ENCODE results near the gene ECE1. TPM values are rescaled to one million over a fixed set of nuclear protein-coding genes. Genes with fewer than 3 reads are reported as not detected.
"Not testable (repeated sequence)": the region's sequence is repeated elsewhere in the genome, so short reads cannot be mapped to it uniquely, and the experiment has no call there.

ECE1 gene
- total RNA-seq, 3 donors from 2014 or later = 121 to 168 (median 149) TPM

DNA sequence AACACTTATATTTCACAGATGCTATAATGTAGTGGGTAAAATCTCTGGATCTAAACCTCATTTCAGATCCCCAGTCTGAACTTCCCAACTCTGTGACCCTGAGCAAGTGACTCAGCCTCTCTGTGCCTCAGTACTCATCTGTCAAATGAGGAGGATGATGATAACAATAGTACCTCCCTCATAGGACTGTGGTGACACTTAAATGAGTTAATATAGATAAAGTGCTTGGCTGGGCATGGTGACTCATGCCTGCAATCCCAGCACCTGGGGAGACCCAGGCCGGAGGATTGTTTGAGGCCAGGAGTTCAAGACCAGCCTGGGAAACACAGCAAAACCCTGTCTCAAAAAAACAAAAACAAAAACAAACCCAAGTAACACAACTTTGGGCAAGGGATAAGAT, 4.7 kb upstream of the ECE1 start:
- Mint-ChIP-seq H3K9me3 (no peaks in the 10 kb centered on the region), H3K4me1 (ENCODE audit: low read depth) (peaks cover 92% of the 10 kb centered on the region), H3K36me3 (ENCODE audit: insufficient read depth) (peaks cover 6% of the 10 kb centered on the region), H3K4me3 (peak overlapping the region; percentile 80), H3K27me3 (ENCODE audit: low read depth) (no peaks in the 10 kb centered on the region)
- ATAC-seq (peak; percentile 53 to 58), DNase-seq (peak; percentile 39)

DNA sequence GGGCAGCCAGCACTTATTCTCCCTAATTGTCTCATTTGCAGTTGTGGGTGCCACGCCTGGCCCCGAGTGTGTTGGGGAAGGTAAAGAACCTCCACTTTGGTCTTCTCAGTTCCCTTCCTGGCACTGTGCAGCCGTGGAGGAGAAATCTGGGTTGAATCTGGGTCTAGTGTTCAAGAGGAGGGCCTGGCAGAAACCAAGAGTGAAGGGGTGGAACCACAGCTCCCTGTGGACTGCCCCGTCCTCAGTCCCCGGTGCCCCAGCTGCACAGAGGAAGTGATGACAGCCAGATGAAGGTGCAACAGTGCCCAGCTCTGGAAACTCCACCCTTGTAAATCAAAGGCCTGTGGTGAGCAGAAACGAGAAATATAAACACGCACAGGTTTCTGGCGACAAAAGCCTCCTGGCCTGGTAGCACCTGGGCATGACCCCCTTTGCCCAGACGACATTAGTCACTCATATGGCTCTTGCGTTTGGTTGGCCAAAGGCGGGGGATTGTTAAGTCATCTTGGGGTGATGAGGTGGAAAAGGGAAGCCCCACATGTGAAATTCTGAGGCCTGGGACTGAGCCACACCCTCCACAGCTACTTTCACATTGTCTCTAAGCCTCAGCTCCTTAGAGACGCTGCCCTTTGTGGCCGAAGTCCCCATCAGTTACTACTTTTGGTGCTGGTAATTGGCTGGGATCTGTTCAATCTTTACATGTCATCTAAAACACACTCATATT, 4.2 kb upstream of the ECE1 start:
- ATAC-seq (peak; percentile 69), DNase-seq (peak; percentile 78)
- no peaks in the 10 kb centered on the region for H3K9me3 Mint-ChIP-seq
- H3K27me3 Mint-ChIP-seq (ENCODE audit: low read depth) = no peaks in the 10 kb centered on the region
- peaks cover 89% of the 10 kb centered on the region for H3K4me1 Mint-ChIP-seq (ENCODE audit: low read depth)
- peak overlapping the region; percentile 80 for H3K4me3 Mint-ChIP-seq
- H3K36me3 Mint-ChIP-seq (ENCODE audit: insufficient read depth) = peaks cover 6% of the 10 kb centered on the region

DNA sequence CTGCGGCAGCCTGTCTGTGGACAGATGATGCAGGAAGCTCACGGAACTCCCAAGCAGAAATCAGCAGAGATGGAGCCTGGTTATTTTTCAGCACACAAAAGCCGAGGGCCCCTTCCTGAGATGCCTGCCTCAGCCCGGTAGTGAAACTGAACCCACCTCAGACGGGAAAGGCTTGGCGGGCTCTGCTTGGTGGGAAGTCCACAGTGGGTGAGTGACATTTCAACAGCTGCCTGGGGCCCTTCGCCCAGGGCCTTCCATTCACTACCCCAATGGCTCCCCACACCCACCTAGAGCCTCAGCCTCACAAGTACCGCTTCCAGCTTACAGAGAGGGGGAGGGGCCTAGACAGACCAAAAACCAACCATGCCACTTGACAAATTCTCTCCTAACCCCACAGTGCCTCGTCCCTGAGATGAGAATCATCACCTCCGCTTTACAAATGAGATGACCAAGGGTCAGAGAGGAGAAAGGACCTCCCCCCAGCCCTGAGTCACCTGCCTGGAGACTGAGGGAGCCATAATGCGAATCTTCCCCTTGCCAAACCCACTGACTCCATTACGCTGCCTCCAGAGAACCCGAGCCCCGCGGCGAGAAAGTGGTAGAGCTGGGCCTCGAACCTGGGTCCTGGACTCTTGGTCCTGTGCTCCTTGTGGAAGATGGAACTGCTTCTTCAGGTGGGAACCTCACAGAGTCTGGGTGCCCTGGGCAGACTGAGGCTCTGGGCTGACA, 3.4 kb upstream of the ECE1 start:
- DNase-seq = peak; percentile 56
- Mint-ChIP-seq H3K4me3 (peak overlapping the region; percentile 80), H3K27me3 (ENCODE audit: low read depth) (no peaks in the 10 kb centered on the region), H3K9me3 (no peaks in the 10 kb centered on the region), H3K4me1 (ENCODE audit: low read depth) (peaks cover 88% of the 10 kb centered on the region), H3K36me3 (ENCODE audit: insufficient read depth) (peaks cover 6% of the 10 kb centered on the region)
- ATAC-seq = peak; percentile 46

DNA sequence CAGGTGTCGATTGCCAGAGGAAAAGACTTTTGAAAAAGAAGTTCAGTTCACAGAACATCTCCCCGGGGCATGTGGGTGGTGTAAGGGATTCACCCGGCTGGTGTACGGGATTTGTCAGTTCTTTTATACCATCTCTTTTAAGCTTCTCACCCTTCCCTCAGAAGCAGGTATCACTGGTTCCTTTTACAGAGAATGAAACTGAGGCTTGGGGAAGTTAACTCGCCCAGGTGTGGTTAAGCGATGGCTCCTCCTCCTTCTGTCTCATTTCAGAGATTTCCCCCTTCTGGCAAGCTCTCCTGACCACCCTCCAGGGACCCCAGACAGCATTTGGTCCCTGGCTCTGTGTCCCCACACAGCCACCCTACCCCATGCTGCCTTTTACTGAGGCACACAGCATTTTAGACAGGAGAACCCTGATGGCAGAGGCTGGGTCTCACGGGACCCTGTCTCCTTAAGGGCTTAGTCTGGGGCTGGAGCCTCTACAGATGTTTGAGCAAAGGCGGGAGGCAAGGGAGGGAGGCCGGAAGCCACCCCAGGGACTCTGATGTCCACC, 2.8 kb upstream of the ECE1 start:
- peak; percentile 24 to 26 for ATAC-seq
- DNase-seq = peak; percentile 44
- Mint-ChIP-seq H3K4me3 (peak overlapping the region; percentile 80), H3K9me3 (no peaks in the 10 kb centered on the region), H3K4me1 (ENCODE audit: low read depth) (peaks cover 88% of the 10 kb centered on the region), H3K27me3 (ENCODE audit: low read depth) (no peaks in the 10 kb centered on the region), H3K36me3 (ENCODE audit: insufficient read depth) (peaks cover 8% of the 10 kb centered on the region)

DNA sequence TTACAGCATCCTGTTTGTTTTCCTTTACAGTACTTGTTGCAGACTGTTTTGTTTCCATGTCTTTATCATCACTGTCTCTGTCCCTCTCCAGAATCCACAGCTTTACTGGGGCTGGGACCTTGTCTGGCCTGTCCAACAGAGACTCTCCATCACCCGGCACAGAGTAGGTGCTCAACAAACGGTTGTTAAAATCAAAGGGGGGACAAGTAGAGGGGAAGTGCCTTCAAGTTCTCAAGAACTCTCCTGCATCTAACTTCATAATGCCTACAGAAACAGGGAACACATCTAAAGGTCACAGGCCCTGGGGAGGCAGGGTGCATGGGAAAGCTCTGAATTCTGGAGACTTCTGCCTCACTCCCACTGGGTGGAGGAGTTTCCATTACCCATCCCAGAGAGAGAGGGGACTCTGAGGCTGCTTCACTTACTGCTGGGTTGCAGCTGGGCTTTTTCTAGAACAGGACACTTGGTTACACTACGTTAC, 2.3 kb upstream of the ECE1 start:
- H3K4me3 Mint-ChIP-seq = peak overlapping the region; percentile 80
- ATAC-seq (no peak), DNase-seq (no peak)
- H3K36me3 Mint-ChIP-seq (ENCODE audit: insufficient read depth) = peaks cover 9% of the 10 kb centered on the region
- H3K9me3 Mint-ChIP-seq = no peaks in the 10 kb centered on the region
- peaks cover 87% of the 10 kb centered on the region for H3K4me1 Mint-ChIP-seq (ENCODE audit: low read depth)
- H3K27me3 Mint-ChIP-seq (ENCODE audit: low read depth) = no peaks in the 10 kb centered on the region

DNA sequence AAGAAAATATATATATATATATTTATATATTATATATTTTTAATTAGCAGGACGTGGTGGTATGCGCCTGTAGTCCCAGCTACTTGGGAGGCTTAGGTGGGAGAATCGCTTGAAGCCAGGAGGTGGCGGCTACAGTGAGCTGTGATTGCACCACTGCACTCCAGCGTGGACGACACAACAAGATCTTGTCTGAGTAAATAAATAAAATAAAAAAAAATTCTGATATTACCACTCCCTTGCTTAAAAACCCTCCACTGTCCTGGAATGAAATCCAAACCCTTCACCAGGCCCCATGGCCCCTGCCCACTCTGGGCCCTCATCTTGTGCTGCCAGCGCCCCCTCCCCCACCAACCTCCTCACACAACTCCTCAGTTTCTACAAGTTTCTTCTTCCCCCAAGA, 1.7 kb upstream of the ECE1 start:
- Mint-ChIP-seq H3K9me3 (no peaks in the 10 kb centered on the region), H3K36me3 (ENCODE audit: insufficient read depth) (peaks cover 10% of the 10 kb centered on the region), H3K4me3 (peak overlapping the region; percentile 80), H3K27me3 (ENCODE audit: low read depth) (no peaks in the 10 kb centered on the region), H3K4me1 (ENCODE audit: low read depth) (peaks cover 81% of the 10 kb centered on the region)
- DNase-seq (no peak), ATAC-seq (no peak)

DNA sequence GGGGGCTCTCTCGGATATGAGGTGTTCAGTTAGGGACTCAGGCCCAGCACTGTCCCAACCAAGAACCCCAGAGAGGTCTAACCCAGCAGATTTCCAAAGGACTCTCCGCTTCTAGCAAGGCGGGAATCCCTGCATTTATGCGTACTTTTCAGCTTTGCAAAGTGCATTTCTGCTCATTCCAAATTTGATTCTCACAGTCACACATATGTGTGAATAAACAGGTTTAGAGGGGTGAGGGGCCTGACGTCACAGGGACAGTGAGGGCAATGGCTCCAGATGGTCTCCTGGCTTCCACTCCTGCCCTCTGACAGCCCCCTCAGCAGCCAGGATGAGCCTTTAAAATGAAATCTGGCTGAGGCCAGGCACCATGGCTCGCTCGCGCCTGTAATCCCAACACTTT, 921 bp upstream of the ECE1 start:
- Mint-ChIP-seq H3K36me3 (ENCODE audit: insufficient read depth) (peaks cover 11% of the 10 kb centered on the region), H3K4me3 (peak overlapping the region; percentile 85), H3K4me1 (ENCODE audit: low read depth) (peaks cover 74% of the 10 kb centered on the region), H3K9me3 (no peaks in the 10 kb centered on the region), H3K27me3 (ENCODE audit: low read depth) (no peaks in the 10 kb centered on the region)
- no peak for ATAC-seq
- DNase-seq = no peak

DNA sequence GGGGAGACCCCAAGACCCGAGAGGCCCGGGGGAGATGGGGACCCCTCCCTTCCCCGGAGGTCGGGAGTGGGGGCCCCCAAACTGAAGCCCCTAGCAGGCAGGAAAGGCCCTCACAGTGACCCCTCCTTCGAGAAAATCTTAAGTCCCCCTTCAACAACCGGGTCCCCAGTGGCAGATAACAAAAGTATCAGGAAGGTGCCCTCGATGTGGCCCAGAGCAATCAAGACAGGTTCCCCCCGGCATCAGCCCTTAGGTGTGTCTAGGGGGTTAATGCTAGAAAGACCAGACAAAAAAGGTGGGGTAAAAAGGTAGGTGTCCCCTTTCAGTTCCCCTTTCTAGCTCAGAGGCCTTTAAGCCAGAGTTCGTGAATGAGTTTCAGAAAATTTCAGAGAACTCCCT, 282 bp upstream of the ECE1 start:
- Mint-ChIP-seq H3K4me3 (peak overlapping the region; percentile 85), H3K4me1 (ENCODE audit: low read depth) (peaks cover 70% of the 10 kb centered on the region), H3K27me3 (ENCODE audit: low read depth) (no peaks in the 10 kb centered on the region), H3K36me3 (ENCODE audit: insufficient read depth) (peaks cover 11% of the 10 kb centered on the region), H3K9me3 (no peaks in the 10 kb centered on the region)
- DNase-seq = no peak
- no peak for ATAC-seq

DNA sequence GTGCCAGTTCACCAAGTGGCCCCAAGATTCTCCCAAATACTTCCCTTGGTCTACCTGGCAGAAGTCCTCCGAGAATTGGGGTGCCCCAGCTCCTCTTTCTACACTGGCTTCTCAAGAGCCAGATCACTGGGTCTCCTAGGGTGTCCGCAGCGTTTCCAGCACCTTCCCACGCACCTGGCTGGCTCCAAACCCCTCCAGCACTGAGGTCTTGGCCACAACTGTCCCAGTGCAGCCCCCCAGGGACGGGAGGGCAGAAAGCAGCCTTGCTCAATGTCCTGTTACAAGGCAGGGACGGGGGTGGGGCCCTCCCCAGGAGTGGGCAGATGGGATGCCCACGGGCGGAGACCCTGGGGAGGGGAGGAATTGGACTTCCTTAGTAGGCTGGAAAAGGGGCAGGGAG, 1.1 kb downstream of the ECE1 start:
- no peak for DNase-seq
- peak overlapping the region; percentile 85 for H3K4me3 Mint-ChIP-seq
- H3K9me3 Mint-ChIP-seq = no peaks in the 10 kb centered on the region
- H3K27me3 Mint-ChIP-seq (ENCODE audit: low read depth) = no peaks in the 10 kb centered on the region
- no peak for ATAC-seq
- H3K4me1 Mint-ChIP-seq (ENCODE audit: low read depth) = peaks cover 62% of the 10 kb centered on the region
- H3K36me3 Mint-ChIP-seq (ENCODE audit: insufficient read depth) = peaks cover 19% of the 10 kb centered on the region

DNA sequence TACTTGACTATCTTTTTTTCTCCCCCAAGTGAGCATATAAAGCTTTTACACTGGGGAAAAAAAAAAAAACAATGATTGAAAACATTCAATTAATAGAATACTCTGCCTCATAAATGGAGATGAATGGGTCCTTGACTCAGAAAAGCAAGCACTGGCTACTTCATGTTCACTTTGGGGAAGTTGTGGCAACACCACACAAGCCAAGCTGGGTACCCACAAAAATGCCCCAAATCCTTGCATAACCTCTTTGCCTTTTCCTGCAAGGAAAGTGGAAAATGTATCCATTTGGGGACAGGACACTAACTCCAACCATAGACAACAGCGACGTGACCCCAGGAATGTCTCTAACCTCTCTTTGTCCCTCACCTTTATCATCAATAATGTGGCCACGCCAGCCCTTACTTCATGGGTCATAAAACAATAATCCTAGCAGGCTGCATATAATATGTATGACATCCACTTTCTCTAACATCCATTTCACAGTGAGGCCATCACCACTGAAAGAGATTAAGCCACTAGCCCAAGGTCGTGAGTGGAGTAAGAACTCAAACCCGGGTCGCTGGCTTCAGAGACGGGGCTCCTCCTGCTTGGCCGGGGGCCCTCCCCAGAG, 2.3 kb downstream of the ECE1 start:
- Mint-ChIP-seq H3K4me1 (ENCODE audit: low read depth) (peaks cover 54% of the 10 kb centered on the region), H3K27me3 (ENCODE audit: low read depth) (no peaks in the 10 kb centered on the region), H3K9me3 (no peaks in the 10 kb centered on the region), H3K4me3 (peak overlapping the region; percentile 85), H3K36me3 (ENCODE audit: insufficient read depth) (peaks cover 22% of the 10 kb centered on the region)
- no peak for ATAC-seq
- DNase-seq = no peak

DNA sequence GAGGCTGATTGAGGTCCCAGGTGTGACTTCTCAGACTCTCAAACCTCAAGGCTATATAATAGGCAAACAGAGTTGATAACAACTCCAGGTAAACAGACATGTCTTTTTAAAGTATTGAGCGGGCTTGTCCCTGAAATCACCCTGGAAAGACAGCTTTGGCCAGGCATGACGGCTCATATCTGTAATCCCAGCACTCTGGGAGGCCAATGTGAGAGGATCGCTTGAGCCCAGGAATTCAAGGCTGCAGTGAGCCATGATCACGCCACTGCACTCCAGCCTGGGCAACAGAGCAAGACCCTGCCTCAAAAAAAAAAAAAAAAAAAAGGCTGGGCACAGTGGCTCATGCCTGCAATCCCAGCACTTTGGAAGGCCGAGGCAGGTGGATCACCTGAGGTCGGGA, 4.9 kb downstream of the ECE1 start:
- ATAC-seq = not testable (repeated sequence)
- peaks cover 26% of the 10 kb centered on the region for H3K36me3 Mint-ChIP-seq (ENCODE audit: insufficient read depth)

DNA sequence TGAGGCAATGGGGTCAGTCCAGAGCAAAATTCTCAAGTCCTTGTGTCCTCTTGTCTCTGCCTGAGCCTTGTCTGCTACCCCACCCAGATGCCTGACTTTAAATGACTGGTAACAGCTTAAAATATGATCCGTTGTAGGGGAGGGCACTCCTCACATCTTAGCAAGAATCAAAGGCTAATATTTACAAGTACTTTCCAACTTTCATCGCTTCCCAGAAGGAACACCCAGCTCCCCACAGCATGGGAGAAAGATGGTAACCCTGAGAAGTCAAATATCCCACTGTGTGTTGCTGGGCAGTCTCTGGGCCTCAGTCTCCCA, 5.2 kb downstream of the ECE1 start:
- Mint-ChIP-seq H3K4me3 (no peak overlapping the region), H3K36me3 (ENCODE audit: insufficient read depth) (peaks cover 29% of the 10 kb centered on the region), H3K27me3 (ENCODE audit: low read depth) (no peaks in the 10 kb centered on the region), H3K9me3 (no peaks in the 10 kb centered on the region), H3K4me1 (ENCODE audit: low read depth) (peaks cover 51% of the 10 kb centered on the region)
- ATAC-seq (no peak), DNase-seq (no peak)

More for the DNA sequence above, 4.9 kb downstream of the ECE1 start:
- not testable (repeated sequence) for H3K4me3 Mint-ChIP-seq; H3K27me3 Mint-ChIP-seq (ENCODE audit: low read depth); DNase-seq; H3K9me3 Mint-ChIP-seq
- H3K4me1 Mint-ChIP-seq (ENCODE audit: low read depth) = peaks cover 47% of the 10 kb centered on the region

DNA sequence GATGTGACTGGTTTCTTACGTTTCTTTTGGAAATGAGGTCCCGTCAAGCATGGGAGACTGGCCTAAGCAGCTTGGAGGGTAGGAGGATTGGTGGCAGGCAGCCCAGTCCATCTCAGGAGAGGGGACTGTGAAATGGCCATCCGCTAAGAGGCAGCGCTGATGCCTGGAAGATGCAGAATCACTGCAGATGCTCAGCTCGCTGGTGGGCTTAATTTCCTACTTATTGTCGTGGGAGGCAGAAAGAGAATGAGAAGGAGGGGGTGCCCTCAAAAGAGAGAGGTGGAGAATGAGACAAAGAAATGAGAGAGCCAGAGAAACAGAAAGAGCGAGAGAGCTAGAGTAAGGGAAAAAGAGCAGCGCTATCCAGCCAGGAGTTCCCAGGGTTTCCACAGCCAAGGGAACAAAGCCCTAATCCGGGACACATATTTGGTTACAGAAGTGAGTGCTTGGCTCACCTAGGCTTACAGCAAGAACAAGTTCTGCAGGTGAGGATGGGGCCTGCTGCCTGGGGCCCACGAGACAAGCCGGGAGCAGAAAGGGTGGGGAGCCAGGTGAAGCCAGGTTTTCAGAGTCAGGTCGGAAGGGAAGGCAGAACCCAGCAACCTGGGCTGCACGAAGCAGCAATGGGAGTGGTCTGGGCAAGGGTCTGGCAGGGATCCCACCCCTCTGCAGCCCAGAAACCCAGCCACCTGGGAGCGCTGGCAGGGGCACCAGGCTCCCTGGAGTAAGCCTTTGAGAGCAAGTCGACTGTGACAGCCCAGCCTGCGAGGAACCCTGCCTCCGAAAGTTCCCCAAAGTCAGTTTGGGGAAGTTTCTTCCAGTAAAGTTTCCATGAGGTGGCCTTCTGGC, 5.8 kb downstream of the ECE1 start:
- Mint-ChIP-seq H3K36me3 (ENCODE audit: insufficient read depth) (peaks cover 29% of the 10 kb centered on the region), H3K27me3 (ENCODE audit: low read depth) (no peaks in the 10 kb centered on the region), H3K4me1 (ENCODE audit: low read depth) (peaks cover 54% of the 10 kb centered on the region), H3K9me3 (no peaks in the 10 kb centered on the region), H3K4me3 (no peak overlapping the region)
- no peak for ATAC-seq
- DNase-seq = no peak

DNA sequence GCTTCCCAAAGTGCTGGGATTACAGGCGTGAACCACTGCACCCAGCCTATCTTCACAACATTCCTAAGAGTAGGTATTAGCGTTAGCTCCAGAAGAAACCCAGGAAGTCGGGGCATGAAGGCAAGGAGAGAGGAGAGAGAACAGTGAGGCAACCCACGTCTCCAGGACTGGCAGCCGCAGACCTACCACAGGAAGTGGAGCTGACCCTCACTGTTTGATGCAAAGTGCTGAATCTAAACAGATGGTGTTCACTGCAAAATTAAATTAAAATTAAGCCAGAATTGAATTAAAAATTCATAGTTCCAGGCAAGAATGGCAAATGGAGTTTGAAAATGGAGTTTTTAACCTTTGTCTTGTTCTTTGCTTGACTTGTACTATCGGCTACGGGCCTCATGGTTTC, 6.7 kb downstream of the ECE1 start:
- ATAC-seq (no peak), DNase-seq (no peak)
- H3K4me3 Mint-ChIP-seq = no peak overlapping the region
- H3K27me3 Mint-ChIP-seq (ENCODE audit: low read depth) = no peaks in the 10 kb centered on the region
- peaks cover 54% of the 10 kb centered on the region for H3K4me1 Mint-ChIP-seq (ENCODE audit: low read depth)
- H3K9me3 Mint-ChIP-seq = no peaks in the 10 kb centered on the region
- H3K36me3 Mint-ChIP-seq (ENCODE audit: insufficient read depth) = peaks cover 29% of the 10 kb centered on the region
